GM06990 (cell line): ENCODE results near the gene SDHAF1.

ENCODE experiments used
- DNase-seq: peaks from one replicate; pipeline ENCODE4 v3.0.0-alpha.2; 2011; ENCODE audit not compliant: insufficient read length; ENCODE audit errors: extremely low read depth
- H3K27me3 ChIP-seq: replicated peaks from 2 replicates; pipeline ENCODE4 v1.6.0; 2011; ENCODE audit warnings: low read length; ENCODE audit not compliant: control insufficient read depth, insufficient read depth
- H3K36me3 ChIP-seq: 2 replicates; pipeline ENCODE4 v1.5.1; 2011; ENCODE audit warnings: low read length; ENCODE audit not compliant: control insufficient read depth, insufficient read depth
- H3K4me3 ChIP-seq: replicated peaks from 2 replicates; pipeline ENCODE4 v1.5.1; 2011; ENCODE audit warnings: low read depth, mild to moderate bottlenecking, control low read depth, low read length
- CTCF ChIP-seq: IDR thresholded peaks from 2 replicates; pipeline ENCODE4 v1.5.1; 2011; ENCODE audit warnings: low read length, control low read depth, mild to moderate bottlenecking, inconsistent platforms; ENCODE audit not compliant: insufficient read depth, poor library complexity, severe bottlenecking

SDHAF1 gene

GRCh38 chr19:35959040-35959967, 35.7 kb upstream of the SDHAF1 start:
- Histone ChIP-seq H3K36me3 (no peaks in the 10 kb centered on the region), H3K4me3 (no peak overlapping the region), H3K27me3 (no peaks in the 10 kb centered on the region; the same call in 1 of the 2 replicates)
- TF ChIP-seq CTCF, result peak; percentile 28
- peak; percentile 64 for DNase-seq

GRCh38 chr19:35959968-35960320, 35.0 kb upstream of the SDHAF1 start:
- no peak for TF ChIP-seq CTCF
- Histone ChIP-seq H3K4me3 (no peak overlapping the region), H3K27me3 (no peaks in the 10 kb centered on the region; the same call in 1 of the 2 replicates), H3K36me3 (no peaks in the 10 kb centered on the region)
- no peak for DNase-seq

- Histone ChIP-seq H3K36me3 (no peaks in the 10 kb centered on the region), H3K27me3 (no peaks in the 10 kb centered on the region; the same call in 1 of the 2 replicates), H3K4me3 (no peak overlapping the region)
- TF ChIP-seq CTCF, result no peak
- no peak for DNase-seq
These were observed 34.5 kb upstream of the SDHAF1 start for GRCh38 chr19:35960432-35960972.

DNA sequence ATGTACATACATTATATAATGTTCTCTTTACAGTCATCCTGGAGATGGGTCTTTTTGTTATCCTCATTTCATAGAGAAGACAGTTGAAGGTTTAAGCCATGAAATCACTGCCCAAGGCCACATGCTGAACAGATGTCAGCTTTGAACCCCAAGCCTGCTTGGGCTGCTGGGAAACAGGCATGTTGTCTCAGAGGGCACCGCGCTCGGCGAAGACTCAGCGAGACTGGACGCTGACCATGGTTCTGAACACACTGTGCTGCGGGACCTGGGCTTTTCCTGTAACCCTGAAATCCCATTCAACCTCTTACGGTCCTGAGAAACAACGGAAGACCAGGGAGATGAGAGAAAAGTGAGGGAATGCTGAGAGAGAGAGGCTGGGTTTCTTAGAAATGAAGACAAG, 31.5 kb upstream of the SDHAF1 start:
- DNase-seq, result no peak
- no peak for TF ChIP-seq CTCF
- no peaks in the 10 kb centered on the region for H3K36me3 ChIP-seq
- no peak overlapping the region for H3K4me3 ChIP-seq
- no peaks in the 10 kb centered on the region; the same call in none of the 2 replicates for H3K27me3 ChIP-seq

DNA sequence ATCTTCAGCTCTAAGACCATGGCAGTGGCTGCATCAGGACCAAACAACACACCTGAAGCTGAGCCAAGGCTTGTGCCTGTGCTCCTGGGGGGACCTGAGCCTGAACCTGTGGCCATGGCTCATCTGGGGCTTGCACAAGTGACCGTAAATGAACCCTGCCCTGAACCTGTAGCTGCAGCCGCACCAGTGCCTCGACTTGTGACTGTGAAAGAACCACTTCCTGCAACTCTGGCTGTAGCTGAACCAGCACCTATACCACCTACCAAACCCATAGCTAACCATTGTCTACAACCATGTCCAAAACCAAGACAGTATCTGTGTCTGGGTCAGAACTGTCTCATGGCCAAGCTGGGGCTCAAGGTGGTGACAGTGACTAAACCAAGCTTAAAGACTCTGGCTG, 28.2 kb upstream of the SDHAF1 start:
- no peak overlapping the region for H3K4me3 ChIP-seq
- H3K27me3 ChIP-seq, result no peaks in the 10 kb centered on the region; the same call in 1 of the 2 replicates
- no peak for TF ChIP-seq CTCF
- H3K36me3 ChIP-seq, result no peaks in the 10 kb centered on the region
- no peak for DNase-seq
